WTC11 (cell line): ENCODE data around the gene LIMS2. TPM values are rescaled to one million over a fixed set of nuclear protein-coding genes. Genes with fewer than 3 reads are reported as not detected.

Experiments
- ATAC-seq: fragments of 200-7000 bp; cut with Tn5 transposase; 2 replicates; pipeline ENCODE4 v1.10.0; 2021; ENCODE audit warnings: mild to moderate bottlenecking, moderate library complexity
- CTCF ChIA-PET: fragments of 300-600 bp; sonication (Branson Sonifier 250); formaldehyde crosslinking; loops from one replicate; lab custom pipeline; 2021; ENCODE audit warnings: antibody characterized with exemption; lab: Charles Lee
- POLR2A ChIA-PET: fragments of 350-600 bp; sonication (Branson Sonifier 250); formaldehyde crosslinking; loops from one replicate; lab custom pipeline; 2021; ENCODE audit warnings: antibody characterized with exemption; lab: Charles Lee
- DNase-seq: peaks from one replicate; pipeline ENCODE4 v3.0.0; 2021; ENCODE audit warnings: low spot score
- H3K27ac Mint-ChIP-seq: 2 replicates; pipeline ENCODE4 v1.8.0; 2021; ENCODE audit warnings: mixed read lengths
- H3K27me3 Mint-ChIP-seq: 2 replicates; pipeline ENCODE4 v1.8.0; 2021; ENCODE audit warnings: low read depth, mild to moderate bottlenecking, moderate library complexity, mixed read lengths
- H3K36me3 Mint-ChIP-seq: 2 replicates; pipeline ENCODE4 v1.8.0; 2021; ENCODE audit warnings: mixed read lengths
- H3K4me1 Mint-ChIP-seq: 2 replicates; pipeline ENCODE4 v1.8.0; 2022; ENCODE audit warnings: mixed read lengths
- H3K4me3 Mint-ChIP-seq: 2 replicates; pipeline ENCODE4 v1.8.0; 2021; ENCODE audit warnings: mild to moderate bottlenecking, moderate library complexity, mixed read lengths
- H3K9me3 Mint-ChIP-seq: 2 replicates; pipeline ENCODE4 v1.8.0; 2021; ENCODE audit warnings: mixed read lengths
- ETV6 ChIP-seq: sonication (generic); formaldehyde crosslinking; IDR thresholded peaks from 2 replicates; pipeline ENCODE4 v1.8.1; 2022; ENCODE audit warnings: mild to moderate bottlenecking, missing genetic modification reagents
- MYBL2 ChIP-seq: sonication (generic); formaldehyde crosslinking; IDR thresholded peaks from 2 replicates; pipeline ENCODE4 v1.8.1; 2023; ENCODE audit warnings: mild to moderate bottlenecking, moderate library complexity, missing genetic modification reagents
- NFE2L1 ChIP-seq: sonication (generic); formaldehyde crosslinking; IDR thresholded peaks from 2 replicates; pipeline ENCODE4 v1.8.1; 2023; ENCODE audit warnings: missing genetic modification reagents
- OVOL2 ChIP-seq: fragments of 250-450 bp; sonication (Bioruptor Pico); IDR thresholded peaks from 2 replicates; pipeline ENCODE4 v1.9.0; 2021; ENCODE audit warnings: mild to moderate bottlenecking, borderline replicate concordance
- SMAD3 ChIP-seq: sonication (generic); formaldehyde crosslinking; IDR thresholded peaks from 2 replicates; pipeline ENCODE4 v1.8.0; 2022; ENCODE audit warnings: missing genetic modification reagents, mild to moderate bottlenecking, borderline replicate concordance
- ZNF263 ChIP-seq: sonication (generic); formaldehyde crosslinking; IDR thresholded peaks from 2 replicates; pipeline ENCODE4 v1.8.1; 2022; ENCODE audit warnings: low read depth, mild to moderate bottlenecking, moderate library complexity, missing genetic modification reagents
- total RNA-seq: library from RNA; stranded (reverse); gene quantifications from 3 replicates; pipeline ENCODE4 v1.2.3, GENCODE V29; 2021
- TF ChIP-seq, protein P1 (sequence below): sonication (generic); formaldehyde crosslinking; IDR thresholded peaks from 2 replicates; pipeline ENCODE4 v1.8.0; 2023; ENCODE audit warnings: missing genetic modification reagents
- TF ChIP-seq, protein P2 (sequence below): sonication (generic); formaldehyde crosslinking; IDR thresholded peaks from 2 replicates; pipeline ENCODE4 v1.8.0; 2023; ENCODE audit warnings: mild to moderate bottlenecking, missing genetic modification reagents
- TF ChIP-seq, protein P3 (sequence below): fragments of 250-450 bp; sonication (Bioruptor Pico); IDR thresholded peaks from 2 replicates; pipeline ENCODE4 v2.1.2; 2022; ENCODE audit warnings: mild to moderate bottlenecking, moderate library complexity
- TF ChIP-seq, protein P4 (sequence below): sonication (generic); formaldehyde crosslinking; IDR thresholded peaks from 2 replicates; pipeline ENCODE4 v1.8.0; 2022; ENCODE audit warnings: missing genetic modification reagents
- TF ChIP-seq, protein P5 (sequence below): fragments of 250-450 bp; sonication (Bioruptor Pico); IDR thresholded peaks from 2 replicates; pipeline ENCODE4 v1.9.0; 2021; ENCODE audit warnings: mild to moderate bottlenecking, borderline replicate concordance
- TF ChIP-seq, protein P6 (sequence below): sonication (generic); formaldehyde crosslinking; IDR thresholded peaks from 2 replicates; pipeline ENCODE4 v1.8.0; 2022; ENCODE audit warnings: mild to moderate bottlenecking, missing genetic modification reagents

The LIMS2 gene
- total RNA-seq, 1 experiment from 2014 or later: 2.4 TPM

GRCh38 chr2:127608061-127609030 is 67.0 kb downstream of the LIMS2 start:
- no peak for ATAC-seq
- H3K27me3 Mint-ChIP-seq: no peaks in the 10 kb centered on the region
- no peak overlapping the region for H3K4me3 Mint-ChIP-seq
- peaks cover 9% of the 10 kb centered on the region for H3K9me3 Mint-ChIP-seq
- ChIA-PET CTCF (interaction anchor here (2.0 kb wide), 1 partner anchor 17 kb away, joined by 8 read pairs; no protein-coding TSS in a partner anchor), POLR2A (no interaction called here)
- DNase-seq: no peak
- peaks cover 3% of the 10 kb centered on the region; the same call in 1 of the 2 replicates for H3K36me3 Mint-ChIP-seq
- H3K4me1 Mint-ChIP-seq: no peaks in the 10 kb centered on the region
- TF ChIP-seq ETV6: no peak
- TF ChIP-seq, protein P1, sequence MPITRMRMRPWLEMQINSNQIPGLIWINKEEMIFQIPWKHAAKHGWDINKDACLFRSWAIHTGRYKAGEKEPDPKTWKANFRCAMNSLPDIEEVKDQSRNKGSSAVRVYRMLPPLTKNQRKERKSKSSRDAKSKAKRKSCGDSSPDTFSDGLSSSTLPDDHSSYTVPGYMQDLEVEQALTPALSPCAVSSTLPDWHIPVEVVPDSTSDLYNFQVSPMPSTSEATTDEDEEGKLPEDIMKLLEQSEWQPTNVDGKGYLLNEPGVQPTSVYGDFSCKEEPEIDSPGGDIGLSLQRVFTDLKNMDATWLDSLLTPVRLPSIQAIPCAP: no peak
- no peak for TF ChIP-seq OVOL2
- TF ChIP-seq, protein P2, sequence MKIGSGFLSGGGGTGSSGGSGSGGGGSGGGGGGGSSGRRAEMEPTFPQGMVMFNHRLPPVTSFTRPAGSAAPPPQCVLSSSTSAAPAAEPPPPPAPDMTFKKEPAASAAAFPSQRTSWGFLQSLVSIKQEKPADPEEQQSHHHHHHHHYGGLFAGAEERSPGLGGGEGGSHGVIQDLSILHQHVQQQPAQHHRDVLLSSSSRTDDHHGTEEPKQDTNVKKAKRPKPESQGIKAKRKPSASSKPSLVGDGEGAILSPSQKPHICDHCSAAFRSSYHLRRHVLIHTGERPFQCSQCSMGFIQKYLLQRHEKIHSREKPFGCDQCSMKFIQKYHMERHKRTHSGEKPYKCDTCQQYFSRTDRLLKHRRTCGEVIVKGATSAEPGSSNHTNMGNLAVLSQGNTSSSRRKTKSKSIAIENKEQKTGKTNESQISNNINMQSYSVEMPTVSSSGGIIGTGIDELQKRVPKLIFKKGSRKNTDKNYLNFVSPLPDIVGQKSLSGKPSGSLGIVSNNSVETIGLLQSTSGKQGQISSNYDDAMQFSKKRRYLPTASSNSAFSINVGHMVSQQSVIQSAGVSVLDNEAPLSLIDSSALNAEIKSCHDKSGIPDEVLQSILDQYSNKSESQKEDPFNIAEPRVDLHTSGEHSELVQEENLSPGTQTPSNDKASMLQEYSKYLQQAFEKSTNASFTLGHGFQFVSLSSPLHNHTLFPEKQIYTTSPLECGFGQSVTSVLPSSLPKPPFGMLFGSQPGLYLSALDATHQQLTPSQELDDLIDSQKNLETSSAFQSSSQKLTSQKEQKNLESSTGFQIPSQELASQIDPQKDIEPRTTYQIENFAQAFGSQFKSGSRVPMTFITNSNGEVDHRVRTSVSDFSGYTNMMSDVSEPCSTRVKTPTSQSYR (CRISPR knock-in tag): no peak
- TF ChIP-seq SMAD3: no peak
- no peak overlapping the region for H3K27ac Mint-ChIP-seq

DNA sequence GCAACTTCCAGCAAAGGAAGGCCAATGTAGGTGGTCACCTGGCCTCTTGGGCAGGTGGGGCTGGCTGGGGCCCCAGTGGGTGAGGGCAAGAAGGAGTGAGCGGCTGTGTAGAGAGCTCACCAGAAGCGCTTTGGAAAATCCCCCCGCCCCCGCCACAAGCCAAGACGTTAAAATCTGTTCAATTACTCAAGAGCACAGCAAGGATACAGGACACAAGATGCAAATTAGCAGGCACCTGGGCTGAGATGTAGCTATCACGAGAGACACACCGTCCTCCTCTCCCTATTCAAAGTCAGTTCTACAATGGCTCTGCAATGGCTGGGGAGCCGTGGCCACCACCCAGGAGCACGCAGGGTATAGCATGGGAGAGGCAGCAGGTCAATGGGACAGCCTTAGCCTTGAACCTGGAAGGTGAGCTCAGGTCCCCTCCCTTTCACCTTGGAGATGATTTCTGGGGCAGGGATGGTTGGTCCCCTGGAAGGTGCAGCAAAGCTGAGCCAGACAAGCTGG is 67.9 kb downstream of the LIMS2 start:
- Mint-ChIP-seq H3K27me3 (peaks cover 3% of the 10 kb centered on the region; the same call in 1 of the 2 replicates), H3K4me3 (no peak overlapping the region), H3K4me1 (no peaks in the 10 kb centered on the region), H3K36me3 (no peaks in the 10 kb centered on the region), H3K9me3 (peaks cover 10% of the 10 kb centered on the region), H3K27ac (no peak overlapping the region)
- CTCF ChIA-PET: interaction anchor here (2.0 kb wide), 1 partner anchor 16 kb away, joined by 8 read pairs; no protein-coding TSS in a partner anchor
- DNase-seq (no peak), ATAC-seq (no peak)
- POLR2A ChIA-PET: no interaction called here
- no peak for TF ChIP-seq MYBL2
- TF ChIP-seq, protein P3, sequence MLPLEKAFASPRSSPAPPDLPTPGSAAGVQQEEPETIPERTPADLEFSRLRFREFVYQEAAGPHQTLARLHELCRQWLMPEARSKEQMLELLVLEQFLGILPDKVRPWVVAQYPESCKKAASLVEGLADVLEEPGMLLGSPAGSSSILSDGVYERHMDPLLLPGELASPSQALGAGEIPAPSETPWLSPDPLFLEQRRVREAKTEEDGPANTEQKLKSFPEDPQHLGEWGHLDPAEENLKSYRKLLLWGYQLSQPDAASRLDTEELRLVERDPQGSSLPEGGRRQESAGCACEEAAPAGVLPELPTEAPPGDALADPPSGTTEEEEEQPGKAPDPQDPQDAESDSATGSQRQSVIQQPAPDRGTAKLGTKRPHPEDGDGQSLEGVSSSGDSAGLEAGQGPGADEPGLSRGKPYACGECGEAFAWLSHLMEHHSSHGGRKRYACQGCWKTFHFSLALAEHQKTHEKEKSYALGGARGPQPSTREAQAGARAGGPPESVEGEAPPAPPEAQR: no peak

DNA sequence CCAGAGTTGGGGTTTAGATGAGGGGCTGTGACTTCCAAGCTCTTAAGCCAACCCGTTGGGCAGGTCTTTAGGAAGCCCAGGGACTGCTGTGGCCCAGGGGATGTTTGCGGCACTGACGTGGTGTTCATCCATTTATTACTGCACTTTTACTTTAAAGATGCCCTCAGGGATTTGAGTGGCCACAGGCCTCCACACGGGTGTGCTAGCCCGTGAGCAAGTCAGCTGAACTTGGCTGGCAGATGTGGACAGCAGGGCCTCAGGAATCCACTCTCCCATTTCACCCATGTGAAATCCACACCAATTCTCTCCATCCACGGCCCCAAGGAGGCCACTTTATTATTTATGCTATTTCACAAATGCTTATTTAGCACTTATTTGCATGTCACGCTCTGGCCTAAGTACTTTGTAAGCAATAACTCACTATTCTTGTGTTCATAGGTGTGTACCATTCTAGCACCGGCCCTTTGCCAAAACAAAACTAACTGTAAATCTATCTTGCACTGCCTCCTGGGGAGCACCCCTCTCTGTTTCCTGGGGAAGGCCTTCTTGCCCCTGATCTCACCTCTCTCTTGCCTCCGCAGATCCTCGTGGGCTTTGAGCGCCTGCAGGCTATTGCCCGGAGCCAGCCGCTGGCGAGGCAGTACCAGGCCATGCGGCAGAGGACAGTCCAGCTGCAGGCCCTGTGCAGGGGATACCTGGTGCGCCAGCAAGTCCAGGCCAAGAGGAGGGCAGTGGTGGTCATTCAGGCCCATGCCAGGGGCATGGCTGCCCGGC is 68.5 kb downstream of the LIMS2 start:
- Mint-ChIP-seq H3K36me3 (no peaks in the 10 kb centered on the region), H3K27me3 (peaks cover 3% of the 10 kb centered on the region; the same call in 1 of the 2 replicates), H3K27ac (no peak overlapping the region), H3K4me3 (no peak overlapping the region), H3K4me1 (no peaks in the 10 kb centered on the region), H3K9me3 (peaks cover 10% of the 10 kb centered on the region)
- ATAC-seq (no peak), DNase-seq (no peak)
- ChIA-PET CTCF (interaction anchor here (1.3 to 2.0 kb wide), 2 partner anchors 16 to 43 kb away, joined by 5 to 8 read pairs; no protein-coding TSS in a partner anchor), POLR2A (no interaction called here)
- TF ChIP-seq, protein P4, sequence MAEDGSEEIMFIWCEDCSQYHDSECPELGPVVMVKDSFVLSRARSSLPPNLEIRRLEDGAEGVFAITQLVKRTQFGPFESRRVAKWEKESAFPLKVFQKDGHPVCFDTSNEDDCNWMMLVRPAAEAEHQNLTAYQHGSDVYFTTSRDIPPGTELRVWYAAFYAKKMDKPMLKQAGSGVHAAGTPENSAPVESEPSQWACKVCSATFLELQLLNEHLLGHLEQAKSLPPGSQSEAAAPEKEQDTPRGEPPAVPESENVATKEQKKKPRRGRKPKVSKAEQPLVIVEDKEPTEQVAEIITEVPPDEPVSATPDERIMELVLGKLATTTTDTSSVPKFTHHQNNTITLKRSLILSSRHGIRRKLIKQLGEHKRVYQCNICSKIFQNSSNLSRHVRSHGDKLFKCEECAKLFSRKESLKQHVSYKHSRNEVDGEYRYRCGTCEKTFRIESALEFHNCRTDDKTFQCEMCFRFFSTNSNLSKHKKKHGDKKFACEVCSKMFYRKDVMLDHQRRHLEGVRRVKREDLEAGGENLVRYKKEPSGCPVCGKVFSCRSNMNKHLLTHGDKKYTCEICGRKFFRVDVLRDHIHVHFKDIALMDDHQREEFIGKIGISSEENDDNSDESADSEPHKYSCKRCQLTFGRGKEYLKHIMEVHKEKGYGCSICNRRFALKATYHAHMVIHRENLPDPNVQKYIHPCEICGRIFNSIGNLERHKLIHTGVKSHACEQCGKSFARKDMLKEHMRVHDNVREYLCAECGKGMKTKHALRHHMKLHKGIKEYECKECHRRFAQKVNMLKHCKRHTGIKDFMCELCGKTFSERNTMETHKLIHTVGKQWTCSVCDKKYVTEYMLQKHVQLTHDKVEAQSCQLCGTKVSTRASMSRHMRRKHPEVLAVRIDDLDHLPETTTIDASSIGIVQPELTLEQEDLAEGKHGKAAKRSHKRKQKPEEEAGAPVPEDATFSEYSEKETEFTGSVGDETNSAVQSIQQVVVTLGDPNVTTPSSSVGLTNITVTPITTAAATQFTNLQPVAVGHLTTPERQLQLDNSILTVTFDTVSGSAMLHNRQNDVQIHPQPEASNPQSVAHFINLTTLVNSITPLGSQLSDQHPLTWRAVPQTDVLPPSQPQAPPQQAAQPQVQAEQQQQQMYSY (CRISPR knock-in tag): no peak
- TF ChIP-seq, protein P5, sequence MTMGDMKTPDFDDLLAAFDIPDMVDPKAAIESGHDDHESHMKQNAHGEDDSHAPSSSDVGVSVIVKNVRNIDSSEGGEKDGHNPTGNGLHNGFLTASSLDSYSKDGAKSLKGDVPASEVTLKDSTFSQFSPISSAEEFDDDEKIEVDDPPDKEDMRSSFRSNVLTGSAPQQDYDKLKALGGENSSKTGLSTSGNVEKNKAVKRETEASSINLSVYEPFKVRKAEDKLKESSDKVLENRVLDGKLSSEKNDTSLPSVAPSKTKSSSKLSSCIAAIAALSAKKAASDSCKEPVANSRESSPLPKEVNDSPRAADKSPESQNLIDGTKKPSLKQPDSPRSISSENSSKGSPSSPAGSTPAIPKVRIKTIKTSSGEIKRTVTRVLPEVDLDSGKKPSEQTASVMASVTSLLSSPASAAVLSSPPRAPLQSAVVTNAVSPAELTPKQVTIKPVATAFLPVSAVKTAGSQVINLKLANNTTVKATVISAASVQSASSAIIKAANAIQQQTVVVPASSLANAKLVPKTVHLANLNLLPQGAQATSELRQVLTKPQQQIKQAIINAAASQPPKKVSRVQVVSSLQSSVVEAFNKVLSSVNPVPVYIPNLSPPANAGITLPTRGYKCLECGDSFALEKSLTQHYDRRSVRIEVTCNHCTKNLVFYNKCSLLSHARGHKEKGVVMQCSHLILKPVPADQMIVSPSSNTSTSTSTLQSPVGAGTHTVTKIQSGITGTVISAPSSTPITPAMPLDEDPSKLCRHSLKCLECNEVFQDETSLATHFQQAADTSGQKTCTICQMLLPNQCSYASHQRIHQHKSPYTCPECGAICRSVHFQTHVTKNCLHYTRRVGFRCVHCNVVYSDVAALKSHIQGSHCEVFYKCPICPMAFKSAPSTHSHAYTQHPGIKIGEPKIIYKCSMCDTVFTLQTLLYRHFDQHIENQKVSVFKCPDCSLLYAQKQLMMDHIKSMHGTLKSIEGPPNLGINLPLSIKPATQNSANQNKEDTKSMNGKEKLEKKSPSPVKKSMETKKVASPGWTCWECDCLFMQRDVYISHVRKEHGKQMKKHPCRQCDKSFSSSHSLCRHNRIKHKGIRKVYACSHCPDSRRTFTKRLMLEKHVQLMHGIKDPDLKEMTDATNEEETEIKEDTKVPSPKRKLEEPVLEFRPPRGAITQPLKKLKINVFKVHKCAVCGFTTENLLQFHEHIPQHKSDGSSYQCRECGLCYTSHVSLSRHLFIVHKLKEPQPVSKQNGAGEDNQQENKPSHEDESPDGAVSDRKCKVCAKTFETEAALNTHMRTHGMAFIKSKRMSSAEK: no peak
- TF ChIP-seq ZNF263 (CRISPR knock-in tag) (no peak), NFE2L1 (no peak)
- TF ChIP-seq, protein P6, sequence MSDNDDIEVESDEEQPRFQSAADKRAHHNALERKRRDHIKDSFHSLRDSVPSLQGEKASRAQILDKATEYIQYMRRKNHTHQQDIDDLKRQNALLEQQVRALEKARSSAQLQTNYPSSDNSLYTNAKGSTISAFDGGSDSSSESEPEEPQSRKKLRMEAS (CRISPR knock-in tag): no peak
